T-helper 2 cell (primary cell): ENCODE results near the gene STMN1.
"Not testable (repeated sequence)": the region's sequence is repeated elsewhere in the genome, so short reads cannot be mapped to it uniquely, and the experiment has no call there.

Source experiments
- DNase-seq, 5 experiments: peaks; one replicate each; pipeline versions ENCODE4 v3.0.0 to v3.0.0-alpha.2; 2012 to 2022
- total RNA-seq, 2 donors: gene quantifications; one replicate each; lab custom pipeline; 2026; lab: John Stamatoyannopoulos, UW

The STMN1 gene
- 18.4 to 35.5 reads per million in 2 donors for total RNA-seq

DNA sequence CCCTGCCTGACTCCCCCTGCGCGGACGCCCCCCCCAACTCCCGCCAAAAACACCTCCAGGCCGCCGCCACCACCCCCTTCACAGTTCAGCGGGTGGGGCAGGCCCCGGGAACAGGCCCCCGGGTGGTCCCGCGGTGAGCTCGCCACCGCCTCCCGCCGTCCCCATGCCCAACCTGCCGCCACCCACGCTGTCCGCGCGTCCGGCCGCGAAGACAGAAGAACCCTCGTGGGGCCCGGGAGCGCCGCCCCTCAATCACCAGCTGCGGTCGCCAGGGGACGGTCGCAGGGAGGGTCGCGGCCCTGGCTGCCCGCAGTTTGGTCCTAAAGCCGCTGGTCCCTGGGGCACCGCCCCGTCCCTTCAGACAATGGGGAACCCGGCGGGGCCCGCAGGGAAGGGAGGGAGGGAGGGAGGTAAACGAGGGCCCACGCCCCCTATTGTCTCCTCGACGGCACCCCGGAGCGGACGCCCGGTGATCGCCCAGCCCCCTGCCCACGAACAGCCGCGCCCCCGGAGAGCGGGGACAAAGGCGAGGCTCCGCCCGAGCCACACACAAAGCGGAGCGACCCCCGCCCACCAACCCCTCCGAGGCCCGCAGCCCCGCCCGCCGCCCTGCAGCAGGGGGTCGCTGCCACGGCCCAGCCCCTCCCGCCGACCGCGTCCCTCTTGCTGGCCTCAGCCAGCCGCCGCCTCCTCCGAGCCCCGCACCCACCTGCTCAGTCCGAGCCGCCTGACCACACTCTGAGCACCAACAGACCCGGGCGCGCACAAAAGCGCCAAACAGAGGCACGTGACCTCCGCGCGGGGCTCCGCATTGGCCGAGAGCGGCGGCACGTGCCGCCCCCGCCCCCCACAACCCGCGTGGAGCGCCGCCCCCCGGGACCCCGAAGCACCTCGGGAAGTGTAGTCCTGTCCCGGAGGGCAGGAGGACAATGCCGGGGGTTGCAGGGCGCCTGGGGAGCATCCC, at the start of gene STMN1:
STMN1 (minus strand) TSS at position 740 of the 964 bp plus-strand sequence. CDS start 1,743 bp downstream, outside the sequence.
- peak; percentile 65 to 96 (median 85) for DNase-seq

DNA sequence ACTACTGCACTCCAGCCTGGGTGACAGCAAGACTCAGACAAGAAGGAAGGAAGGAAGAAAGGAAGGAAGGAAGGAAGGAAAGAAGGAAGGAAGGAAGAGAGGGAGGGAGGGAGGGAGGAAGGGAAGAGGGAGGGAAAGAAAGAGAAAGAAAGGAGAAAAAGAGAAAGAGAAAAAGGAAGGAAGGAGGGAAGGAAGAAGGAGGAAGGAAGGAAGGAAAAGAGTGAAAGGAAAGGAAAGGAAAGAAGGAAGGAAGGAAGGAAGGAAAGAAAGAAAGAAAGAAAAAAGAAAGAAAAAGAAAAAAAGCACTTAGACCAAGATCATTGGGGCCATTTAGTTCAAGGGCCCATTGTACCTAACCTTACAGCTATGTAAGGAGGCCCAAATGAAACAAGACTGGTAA, 49.3 kb upstream of the STMN1 start:
- no peak for DNase-seq

DNA sequence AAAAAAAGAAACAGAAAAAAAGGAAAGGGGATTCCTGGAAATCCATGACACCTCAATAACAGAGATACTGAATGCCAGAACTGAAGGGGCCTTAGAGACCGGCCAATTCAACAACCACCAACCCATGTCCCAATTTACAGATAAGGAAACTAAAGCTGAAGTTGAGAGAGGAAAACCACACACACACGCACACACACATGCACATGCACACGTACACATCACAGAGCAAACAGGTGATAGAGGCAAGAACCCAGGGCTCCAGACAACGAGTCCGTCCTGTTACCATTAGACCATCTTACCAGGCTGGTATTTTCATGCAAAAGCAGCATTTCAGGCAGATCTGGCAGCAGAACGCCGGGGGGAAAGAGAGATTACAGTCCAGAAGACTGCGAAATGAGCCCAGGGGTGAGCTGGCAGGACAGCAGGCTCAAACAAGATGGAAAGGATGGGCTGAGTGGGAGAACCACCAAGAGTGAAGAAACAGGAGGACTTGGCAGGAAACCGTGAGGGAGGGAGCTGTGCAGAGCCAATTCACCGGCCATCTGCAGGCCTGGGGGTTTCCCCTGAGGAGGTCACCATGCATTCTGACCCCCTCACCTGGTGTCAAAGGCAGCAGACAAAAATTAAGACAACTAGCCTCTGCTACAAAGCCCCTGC, 48.2 kb upstream of the STMN1 start:
- DNase-seq: peak in 1 of 5 experiments; percentile 32

DNA sequence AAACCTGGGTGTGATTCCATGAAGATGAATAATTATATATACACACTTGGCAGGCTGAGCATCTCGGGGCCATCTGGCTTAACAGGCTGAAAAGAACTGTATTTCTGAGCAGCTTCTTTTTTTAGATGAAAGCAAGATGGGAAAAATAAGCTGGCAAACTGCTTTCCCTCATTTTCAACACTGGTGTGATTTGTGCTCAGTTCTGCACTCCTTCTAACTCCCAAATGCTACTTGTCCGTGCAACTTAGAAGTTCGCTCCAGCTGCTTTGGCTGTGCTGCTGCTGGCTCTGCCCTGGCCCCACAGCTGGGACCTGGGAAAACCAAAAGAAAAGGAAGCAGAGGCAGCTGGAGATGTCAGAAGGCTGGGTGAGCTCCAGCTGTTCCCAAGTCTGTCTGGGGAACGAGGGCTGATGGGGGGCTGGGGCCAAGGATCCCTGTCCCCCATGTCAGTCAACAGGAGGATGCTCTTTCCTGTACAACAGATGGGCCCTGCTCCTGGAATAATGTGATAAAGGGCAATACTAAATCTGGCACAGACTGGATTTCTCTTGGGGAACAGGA, 46.7 kb upstream of the STMN1 start:
- DNase-seq: no peak

DNA sequence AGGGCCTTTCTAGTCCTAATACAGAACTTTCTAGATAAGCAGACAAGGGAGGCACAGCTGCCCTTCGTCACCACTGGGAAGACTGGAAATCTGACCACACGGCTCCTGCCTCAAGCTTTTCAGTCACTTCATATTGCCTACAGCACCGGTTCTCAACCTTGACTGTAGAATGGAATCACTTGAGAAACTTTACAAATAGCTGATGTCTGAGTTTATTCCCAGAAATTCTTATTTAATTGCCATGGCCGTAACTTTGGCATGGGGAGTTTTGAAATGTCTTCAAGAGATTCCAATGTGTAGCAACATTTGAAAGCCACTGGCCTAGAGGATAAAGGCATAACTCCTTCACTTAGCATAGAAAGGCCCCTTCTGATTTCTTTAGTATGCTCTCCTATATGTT, 42.4 kb upstream of the STMN1 start:
- no peak for DNase-seq

DNA sequence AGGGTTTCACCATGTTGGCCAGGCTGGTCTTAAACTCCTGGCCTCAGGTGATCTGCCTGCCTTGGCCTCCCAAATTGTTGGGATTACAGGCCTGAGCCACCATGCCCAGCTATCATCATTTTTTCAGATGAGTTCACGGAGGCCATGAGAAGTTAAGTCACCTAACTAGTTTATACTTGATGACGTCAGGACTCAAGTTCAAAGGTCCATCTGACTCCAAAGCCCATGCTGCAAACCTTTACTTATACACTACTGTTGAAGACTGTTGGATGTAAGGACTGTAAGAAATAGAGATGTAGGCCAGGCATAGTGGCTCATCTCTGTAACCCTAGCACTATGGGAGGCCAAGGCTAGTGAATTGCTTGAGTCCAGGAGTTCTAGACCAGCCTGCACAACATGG, 40.8 kb upstream of the STMN1 start:
- no peak for DNase-seq

DNA sequence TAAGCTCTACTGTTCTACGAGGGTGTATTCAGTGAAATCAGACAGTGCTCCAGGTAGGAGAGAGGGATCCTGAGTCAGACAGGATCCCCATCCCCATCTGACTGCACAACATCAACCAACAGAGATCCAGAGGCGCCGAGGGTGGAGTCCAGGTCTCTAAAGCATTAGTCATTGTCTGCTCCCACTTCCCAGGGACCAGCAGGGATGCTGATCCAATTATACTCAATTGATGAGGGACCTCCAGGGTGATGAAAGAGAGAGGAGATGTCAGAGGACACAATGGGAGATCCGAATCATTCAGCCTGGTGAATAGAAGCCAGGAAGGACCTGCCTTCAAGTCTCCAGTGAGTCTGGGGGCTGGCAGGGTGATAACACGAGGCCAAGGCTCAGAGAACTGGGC, 39.5 kb upstream of the STMN1 start:
- no peak for DNase-seq

DNA sequence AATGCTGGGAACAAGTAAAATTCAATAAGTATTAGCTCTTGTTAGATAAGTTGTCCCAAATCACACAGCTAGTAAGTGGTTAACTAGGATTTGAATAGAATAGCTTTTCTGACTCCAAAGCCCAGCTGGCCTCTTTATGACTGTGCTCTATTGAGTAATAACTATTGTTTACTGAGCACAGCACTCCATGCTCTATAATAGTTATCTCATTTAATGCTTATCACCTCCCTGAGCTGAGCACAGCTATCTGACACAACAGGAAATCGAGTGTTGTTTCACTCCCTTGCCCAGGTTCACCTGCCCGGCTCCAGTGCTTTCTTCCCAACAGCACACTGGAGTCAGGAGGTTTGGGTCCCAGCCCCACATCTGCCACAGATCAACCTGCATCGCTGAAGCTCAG, 38.8 kb upstream of the STMN1 start:
- DNase-seq: peak in 1 of 5 experiments; percentile 9

DNA sequence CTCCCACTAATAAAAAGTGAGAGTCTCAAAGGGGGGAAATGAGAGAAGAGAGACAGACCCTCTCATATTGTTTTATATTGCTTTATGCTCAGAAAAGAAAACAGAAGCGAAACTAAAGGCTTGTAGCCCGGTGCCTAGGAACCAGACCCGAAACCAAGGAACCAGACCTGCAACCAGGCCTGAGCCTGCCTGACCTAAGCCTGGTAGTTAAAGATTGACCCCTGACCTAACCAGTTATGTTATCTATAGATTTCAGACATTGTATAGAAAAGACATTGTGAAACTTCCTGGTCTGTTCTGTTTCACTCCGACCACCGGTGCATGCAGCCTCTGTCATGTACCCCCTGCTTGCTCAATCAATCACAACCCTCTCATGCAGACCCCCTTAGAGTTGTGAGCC, 37.3 kb upstream of the STMN1 start:
- not testable (repeated sequence) for DNase-seq

DNA sequence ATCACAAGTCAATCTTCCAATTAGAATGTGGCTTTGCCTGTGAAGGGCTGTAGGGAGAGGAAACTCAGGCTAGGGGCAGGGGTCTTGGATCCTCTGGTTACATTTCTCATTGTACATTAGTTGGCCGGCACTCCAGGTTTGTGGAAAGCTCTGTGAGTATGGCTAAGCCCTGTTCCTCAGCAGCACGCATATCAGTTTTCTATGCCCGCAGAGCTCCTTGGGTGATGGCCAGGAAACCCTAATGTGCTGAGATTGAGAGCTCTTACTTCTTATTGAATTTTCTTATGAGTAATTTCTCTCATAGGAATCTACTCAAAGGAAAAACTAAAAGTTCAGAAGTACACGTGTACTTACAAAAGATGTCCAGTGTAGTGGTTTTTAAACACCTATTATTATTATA, 30.7 kb upstream of the STMN1 start:
- DNase-seq: no peak

DNA sequence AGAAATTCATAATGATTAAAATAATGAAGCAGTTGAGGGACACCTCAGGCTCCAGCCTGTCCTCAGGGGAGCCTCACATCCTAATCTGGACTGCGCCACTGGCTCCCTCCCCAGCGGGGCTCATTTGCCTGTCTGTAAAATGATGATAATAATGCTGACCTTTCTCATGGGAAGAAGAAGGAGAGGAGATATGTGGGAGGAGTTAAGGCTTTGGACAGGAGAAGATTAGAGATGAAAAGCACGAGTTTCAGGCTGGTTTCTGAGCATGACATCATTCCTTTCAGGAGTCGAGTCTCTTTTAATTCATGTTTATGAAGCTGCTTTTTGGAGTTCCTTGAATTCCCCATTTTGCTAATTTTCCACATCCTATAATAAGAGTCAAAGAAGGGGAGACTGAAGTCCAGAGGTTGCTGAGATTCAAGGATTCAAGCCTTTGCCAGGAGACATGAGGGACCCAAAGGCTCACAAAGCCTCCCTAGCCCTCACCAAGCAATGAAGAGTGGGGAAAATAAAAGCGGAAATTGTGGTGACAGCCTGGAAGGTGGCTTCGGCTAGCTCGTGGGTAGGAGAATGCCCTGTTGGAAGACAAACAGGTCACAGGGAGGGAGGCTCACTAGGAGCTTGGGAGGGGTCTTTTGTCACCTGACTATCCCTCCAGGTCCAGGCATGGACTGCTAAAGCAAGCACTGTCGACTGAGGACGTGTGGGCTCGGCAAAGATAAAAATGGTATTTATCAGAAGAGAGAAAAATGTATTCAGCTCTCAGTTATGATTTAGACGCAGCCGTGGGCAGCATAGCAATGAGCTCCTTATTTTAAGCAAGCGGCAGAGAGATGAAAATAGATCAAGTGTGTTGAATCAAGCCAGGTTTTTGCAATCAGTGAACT, 27.5 kb upstream of the STMN1 start:
- no peak for DNase-seq

DNA sequence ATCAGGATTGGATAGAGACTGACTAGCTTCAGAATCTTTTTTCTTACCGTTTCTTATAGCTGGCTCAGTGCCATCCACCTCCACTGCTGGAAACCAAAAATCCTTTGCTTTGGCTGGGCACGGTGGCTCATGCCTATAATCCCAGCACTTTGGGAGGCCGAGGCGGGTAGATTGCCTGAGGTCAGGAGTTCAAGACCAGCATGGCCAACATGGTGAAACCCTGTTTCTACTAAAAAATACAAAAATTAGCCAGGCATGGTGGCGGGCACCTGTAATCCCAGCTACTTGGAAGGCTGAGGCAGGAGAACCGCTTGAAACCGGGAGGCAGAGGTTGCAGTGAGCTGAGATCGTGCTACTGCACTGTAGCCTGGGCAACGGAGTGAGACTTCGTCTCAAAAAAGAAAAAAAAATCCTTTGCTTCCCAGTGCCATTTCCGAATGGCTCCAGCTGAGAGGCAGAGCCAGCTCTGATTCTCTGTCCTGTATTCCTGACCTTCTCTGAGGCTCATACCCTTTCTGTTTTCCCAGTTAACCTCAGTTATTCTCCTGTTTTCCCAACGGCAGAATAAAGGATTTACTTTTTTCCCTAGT, 26.7 kb upstream of the STMN1 start:
- DNase-seq: not testable (repeated sequence)

DNA sequence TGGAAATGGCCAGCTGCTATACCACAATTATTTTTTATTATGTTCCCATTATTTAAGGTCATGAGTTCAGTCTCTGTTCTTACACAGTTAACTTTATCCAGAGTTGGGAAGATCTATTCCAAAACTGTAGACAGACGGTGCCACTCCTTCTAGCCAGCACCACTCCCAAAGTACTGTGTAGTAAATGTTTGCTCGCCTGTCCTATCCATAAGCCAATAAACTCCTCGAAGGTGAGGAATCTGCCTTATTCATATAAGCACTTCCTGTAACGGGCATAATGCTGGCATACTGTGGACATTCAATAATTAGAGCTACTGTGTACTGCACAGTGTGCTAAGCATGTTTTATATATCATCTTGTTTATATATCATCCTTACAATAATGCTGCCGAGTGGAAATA, 26.1 kb upstream of the STMN1 start:
- no peak for DNase-seq

DNA sequence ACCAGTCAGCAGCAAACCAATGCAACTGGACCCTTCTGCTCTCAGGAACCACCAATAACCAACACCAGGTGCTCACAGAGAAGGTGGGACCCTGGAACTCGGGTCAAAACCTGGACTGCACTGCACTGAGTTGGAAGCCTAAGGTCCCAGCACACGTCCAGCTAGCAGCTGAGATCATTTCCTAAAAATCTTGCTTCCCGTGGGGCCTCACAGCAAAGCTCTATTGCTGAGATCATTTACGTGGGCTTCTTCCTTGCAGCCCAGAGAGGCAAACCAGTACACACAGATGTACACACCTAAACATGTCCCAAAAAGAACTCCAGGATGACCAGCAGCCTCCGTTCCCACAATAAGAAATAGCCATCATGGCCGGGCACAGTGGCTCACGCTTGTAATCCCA, 22.8 kb upstream of the STMN1 start:
- DNase-seq: no peak

DNA sequence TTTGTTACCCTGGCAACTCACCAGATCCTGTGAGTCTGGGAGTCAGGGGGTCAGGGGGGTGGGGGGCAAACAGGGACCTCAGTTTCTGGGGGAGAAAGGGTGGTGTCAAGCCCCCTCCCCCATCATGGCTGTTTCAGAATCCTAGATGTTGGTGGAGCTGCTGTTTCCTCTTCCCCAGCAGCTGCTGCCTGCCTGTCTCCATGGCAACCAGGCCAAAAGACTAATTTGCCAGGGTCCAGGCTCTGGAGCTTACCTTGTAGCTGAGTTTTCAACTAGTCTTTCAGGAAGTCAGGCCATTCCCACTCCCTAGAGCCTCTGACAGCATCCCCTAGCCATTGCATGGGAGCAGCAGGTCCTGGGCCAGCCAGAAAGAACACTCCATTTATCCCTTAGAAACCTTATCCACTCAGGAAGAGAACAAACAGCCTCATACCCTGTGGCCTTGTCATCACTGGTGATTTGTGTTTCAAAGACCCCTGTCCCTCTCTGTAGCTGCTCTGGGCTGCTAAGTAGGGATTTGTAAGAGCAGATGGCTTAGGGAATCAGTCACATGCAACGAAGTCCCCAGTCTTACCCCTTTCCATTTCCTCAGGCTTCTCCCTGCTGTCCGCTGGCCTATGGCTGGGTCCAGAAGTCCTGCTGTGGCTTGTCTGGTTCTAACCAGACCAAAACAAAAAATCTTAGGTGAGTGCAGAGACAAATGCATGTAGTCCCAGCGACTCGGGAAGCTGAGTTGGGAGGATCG, 21.5 kb upstream of the STMN1 start:
- DNase-seq: no peak

DNA sequence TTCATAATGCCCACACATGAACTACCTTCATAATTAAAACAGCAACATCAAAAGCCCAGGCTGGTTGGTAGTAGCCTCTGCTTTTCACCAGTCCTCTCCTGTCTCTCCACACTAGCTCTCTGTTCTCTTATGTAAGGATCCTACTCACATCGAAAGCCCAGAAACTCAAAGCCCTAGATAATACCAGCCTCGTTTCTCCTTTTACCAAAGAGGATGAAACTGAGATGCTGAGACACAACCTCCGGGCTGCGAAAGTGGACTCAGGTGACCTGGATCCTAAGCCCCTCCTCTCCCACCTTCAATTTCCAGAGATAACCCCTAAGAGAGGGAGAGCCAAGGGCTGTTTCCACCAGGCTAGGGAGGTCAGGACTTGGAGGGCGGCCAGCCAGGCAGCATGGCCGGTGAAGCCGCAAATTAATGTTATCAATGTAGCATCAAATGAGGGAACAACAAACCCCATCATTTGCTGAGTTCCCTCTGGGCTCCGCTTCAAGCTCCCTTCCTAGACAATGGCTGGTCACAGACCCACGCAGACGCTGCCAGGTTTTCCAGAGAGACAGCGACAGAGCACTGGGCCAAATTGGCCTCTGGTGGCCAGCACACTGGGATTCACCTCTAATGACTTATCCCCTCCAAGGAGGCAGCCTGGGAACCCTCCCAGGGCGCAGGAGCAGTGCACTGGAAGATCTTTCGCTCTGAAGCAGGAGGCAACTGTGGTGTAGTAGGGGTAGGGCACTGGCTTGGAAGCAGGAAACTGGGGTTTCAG, 20.7 kb upstream of the STMN1 start:
- DNase-seq: no peak

DNA sequence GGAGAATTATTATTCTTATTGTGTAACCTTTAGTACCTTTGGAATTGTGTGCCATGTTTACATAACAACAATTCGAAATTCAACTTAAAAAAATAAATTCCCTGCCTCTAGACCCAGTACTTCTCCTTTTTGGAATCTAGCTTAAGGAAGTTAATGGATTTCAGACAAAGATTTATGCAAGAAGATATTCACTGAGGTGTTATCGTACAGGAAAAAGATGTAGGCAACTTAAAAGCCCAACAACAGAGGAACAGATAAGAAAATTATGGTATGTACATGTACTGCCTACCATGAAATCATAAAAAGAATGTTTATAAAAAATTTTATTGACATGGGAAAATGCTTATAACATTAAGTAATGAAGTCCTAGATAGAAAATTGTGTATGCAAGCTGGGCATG, 18.2 kb upstream of the STMN1 start:
- no peak for DNase-seq

DNA sequence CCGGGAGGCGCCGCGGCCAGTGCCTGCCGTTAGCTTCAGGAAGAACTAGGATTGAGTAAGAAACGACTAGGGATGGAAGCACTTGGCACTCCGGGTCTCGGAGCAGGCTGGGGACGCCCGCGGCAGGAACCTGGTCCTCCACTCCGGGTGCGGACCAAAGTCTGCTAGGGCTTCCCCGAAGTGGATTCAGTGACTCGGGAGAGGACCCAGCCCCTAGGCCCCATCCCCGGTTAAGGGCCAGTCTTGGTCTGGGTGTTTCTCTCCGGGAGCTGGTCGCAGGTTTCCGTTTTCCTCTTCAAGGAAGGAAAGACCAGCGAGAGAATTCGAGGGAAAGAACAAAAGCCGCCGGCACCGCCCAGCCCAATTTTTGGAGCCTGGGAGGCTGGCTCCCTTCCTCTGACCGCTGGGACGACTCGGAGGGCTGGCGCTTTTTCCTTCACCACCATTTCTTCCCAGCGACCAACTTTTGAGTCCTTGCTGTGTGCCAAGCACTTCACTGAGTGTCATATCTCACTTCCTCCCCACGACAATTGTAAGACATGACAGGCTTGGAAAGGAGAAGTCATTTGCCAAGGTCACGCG, 16.8 kb upstream of the STMN1 start:
- peak in 1 of 5 experiments; percentile 21 for DNase-seq

DNA sequence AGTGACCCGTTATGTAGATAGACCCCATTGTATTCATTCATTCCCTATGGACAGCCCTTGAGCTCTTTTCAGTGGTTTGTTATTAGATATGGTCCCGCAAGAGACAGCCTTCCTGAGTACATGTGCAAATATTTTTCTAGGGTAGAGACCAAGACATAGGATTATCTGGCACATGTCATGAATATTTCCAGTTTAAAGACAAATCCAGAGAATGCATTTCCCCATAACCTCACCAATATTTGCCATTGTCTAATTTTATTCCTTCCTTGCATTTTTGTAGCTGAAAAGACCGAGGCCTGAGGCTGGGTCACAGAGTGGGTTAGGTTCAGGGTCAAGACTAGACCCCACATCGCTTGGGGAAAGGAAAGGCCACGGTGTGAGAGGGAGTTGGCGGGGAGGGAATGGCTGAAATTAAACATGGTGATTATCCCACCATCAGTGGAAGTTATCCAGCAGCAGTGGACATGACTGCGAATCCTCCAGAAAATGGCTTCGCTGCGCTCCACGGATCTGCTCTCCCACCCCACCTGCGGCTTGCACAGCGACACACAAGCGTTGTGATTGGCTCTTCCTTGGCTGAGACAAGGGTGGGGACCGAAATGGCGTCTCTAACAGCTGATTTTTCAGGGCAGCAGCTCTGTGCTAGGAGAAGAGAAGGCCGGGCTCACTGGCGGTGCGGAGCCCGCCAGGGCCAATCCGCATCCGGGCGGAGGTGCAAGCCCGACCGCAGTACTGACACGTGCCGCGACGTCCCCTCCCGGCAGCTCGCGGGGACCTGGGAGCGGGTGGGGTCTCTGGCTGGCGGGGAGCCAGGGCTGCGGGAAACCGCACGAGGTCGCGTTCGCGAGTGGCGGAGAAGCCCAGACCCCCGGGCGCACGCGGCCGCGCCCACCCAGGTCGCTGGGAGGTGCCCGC, 16.1 kb upstream of the STMN1 start:
- DNase-seq: peak; percentile 12 to 71 (median 24)
